SK-N-SH (cell line): Measurements from ENCODE around the gene ADAMTS13.
A peak's percentile ranks its signal among the peaks of the same experiment; 100 is the strongest.

ENCODE experiments used
- POLR2AphosphoS5 ChIP-seq: IDR thresholded peaks from 2 replicates; pipeline ENCODE4 v1.6.1; 2012; ENCODE audit warnings: low read depth, low read length
- YY1 ChIP-seq: IDR thresholded peaks from 2 replicates; pipeline ENCODE4 v1.4.0; 2012; ENCODE audit warnings: low read depth, mild to moderate bottlenecking
- TF ChIP-seq, protein P1 (sequence below): fragments of 200-600 bp; sonication (generic); IDR thresholded peaks from 2 replicates; pipeline ENCODE4 v1.6.1; 2017; ENCODE audit warnings: antibody characterized with exemption, mild to moderate bottlenecking, moderate library complexity
- TF ChIP-seq, protein P2 (sequence below): IDR thresholded peaks from 2 replicates; pipeline ENCODE4 v1.6.1; 2012; ENCODE audit warnings: mild to moderate bottlenecking, low read depth, low read length, moderate library complexity

DNA sequence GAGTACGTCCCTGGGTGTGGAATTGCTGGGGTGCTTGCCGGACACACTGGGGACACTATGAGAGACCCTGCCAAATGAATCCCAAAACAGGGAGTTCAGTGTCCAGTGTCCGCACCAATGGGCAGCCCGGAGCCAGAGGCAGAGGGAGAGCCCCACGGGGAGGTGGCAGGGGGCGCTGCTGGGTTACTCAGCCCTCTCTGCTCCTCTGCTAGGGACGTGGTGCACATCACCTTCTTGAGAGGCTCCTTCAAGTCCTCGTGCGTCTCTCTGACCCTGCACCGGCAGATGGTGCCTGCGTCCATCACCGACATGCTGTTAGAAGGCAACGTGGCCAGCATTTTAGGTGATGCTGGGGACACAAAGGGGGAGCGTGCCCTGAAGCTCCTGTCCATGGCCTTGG, 25.2 kb upstream of the ADAMTS13 start:
- TF ChIP-seq, protein P1, sequence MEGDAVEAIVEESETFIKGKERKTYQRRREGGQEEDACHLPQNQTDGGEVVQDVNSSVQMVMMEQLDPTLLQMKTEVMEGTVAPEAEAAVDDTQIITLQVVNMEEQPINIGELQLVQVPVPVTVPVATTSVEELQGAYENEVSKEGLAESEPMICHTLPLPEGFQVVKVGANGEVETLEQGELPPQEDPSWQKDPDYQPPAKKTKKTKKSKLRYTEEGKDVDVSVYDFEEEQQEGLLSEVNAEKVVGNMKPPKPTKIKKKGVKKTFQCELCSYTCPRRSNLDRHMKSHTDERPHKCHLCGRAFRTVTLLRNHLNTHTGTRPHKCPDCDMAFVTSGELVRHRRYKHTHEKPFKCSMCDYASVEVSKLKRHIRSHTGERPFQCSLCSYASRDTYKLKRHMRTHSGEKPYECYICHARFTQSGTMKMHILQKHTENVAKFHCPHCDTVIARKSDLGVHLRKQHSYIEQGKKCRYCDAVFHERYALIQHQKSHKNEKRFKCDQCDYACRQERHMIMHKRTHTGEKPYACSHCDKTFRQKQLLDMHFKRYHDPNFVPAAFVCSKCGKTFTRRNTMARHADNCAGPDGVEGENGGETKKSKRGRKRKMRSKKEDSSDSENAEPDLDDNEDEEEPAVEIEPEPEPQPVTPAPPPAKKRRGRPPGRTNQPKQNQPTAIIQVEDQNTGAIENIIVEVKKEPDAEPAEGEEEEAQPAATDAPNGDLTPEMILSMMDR, result peak; percentile 40
- TF ChIP-seq YY1 (no peak), POLR2AphosphoS5 (no peak)
- TF ChIP-seq, protein P2, sequence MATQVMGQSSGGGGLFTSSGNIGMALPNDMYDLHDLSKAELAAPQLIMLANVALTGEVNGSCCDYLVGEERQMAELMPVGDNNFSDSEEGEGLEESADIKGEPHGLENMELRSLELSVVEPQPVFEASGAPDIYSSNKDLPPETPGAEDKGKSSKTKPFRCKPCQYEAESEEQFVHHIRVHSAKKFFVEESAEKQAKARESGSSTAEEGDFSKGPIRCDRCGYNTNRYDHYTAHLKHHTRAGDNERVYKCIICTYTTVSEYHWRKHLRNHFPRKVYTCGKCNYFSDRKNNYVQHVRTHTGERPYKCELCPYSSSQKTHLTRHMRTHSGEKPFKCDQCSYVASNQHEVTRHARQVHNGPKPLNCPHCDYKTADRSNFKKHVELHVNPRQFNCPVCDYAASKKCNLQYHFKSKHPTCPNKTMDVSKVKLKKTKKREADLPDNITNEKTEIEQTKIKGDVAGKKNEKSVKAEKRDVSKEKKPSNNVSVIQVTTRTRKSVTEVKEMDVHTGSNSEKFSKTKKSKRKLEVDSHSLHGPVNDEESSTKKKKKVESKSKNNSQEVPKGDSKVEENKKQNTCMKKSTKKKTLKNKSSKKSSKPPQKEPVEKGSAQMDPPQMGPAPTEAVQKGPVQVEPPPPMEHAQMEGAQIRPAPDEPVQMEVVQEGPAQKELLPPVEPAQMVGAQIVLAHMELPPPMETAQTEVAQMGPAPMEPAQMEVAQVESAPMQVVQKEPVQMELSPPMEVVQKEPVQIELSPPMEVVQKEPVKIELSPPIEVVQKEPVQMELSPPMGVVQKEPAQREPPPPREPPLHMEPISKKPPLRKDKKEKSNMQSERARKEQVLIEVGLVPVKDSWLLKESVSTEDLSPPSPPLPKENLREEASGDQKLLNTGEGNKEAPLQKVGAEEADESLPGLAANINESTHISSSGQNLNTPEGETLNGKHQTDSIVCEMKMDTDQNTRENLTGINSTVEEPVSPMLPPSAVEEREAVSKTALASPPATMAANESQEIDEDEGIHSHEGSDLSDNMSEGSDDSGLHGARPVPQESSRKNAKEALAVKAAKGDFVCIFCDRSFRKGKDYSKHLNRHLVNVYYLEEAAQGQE, result no peak
